Measurements from ENCODE around the gene SIAH2. TPM values are rescaled to one million over a fixed set of nuclear protein-coding genes. Genes with fewer than 3 reads are reported as not detected.
A peak's percentile ranks its signal among the peaks of the same experiment; 100 is the strongest.

SIAH2 gene
- total and polyA plus RNA-seq, 4 donors, result 7.5 to 37.9 (median 21.9) TPM

DNA sequence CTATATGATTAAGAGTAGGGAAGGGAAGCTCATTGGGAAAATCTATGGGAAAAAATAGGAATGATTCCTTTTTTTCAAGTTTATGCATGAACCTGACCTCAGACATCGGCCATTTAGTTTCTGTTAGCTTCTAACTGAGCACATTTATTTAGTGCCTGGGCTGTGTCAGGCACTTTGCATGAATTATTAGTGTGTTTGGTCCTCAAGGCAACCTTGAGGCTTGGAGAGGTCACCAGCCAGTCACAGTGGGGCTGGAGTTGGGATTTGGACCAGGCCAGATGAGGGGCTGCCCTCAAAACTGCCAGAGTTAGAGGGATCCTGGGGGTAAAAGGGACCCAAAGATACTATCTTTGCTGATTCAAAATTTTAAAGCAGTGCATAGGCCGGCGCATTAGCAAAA lies 8.1 kb downstream of the SIAH2 start:
- Histone ChIP-seq H3K27me3 (ENCODE audit: control insufficient read depth in 3 of 3, insufficient read depth in 3 of 3, low read length in 2 of 3) (no peaks in the 10 kb centered on the region), H3K27ac (ENCODE audit: low read depth in 1 of 2, low read length in 1 of 2) (no peak overlapping the region), H3K9ac (ENCODE audit: insufficient read depth in 1 of 2, low read length in 2 of 2) (no peak overlapping the region), H3K36me3 (ENCODE audit: control insufficient read depth in 4 of 4, insufficient read depth in 4 of 4, low read length in 4 of 4) (peaks cover 0 to 9% (median 4%) of the 10 kb centered on the region in 4 donors), H3K9me3 (ENCODE audit: control insufficient read depth in 4 of 4, insufficient read depth in 3 of 4, low read length in 3 of 4) (no peaks in the 10 kb centered on the region), H3K4me1 (ENCODE audit: control insufficient read depth in 5 of 5, insufficient read depth in 5 of 5, low read length in 5 of 5) (peaks cover 0 to 23% (median 0%) of the 10 kb centered on the region in 5 donors), H3K4me3 (no peak overlapping the region)
- TF ChIP-seq CTCF (IDR thresholded peaks at IDR 0.05; ENCODE audit: control extremely low read depth, extremely low read depth), result no peak
- ATAC-seq (ENCODE audit: insufficient read depth, low FRiP score), result no peak
- 78 to 97% methylated on average over 3 of the region's 3 CpGs for WGBS, 2 donors
- no peak for DNase-seq

DNA sequence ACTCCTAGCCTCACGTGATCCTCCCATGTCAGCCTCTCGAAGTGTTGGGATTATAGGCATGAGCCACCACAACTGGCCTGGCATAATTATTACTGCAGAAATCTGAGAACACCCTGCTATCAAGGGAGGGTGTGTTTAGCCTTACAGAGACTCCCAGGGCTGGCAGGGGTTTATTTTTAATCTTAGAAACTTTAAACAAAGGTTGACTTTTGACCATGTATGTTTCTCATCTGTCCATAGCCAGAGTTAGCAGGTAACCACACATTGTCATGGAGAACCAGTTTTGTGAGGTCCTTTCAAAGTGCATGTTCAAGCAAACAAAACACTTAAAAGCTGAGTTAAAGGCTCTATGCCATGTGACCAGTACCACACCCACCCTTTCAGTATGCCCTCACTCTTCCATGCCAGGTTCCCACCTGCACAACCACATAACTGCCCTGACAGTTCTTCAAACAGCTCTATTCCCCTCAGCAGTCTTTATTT lies 11.1 kb downstream of the SIAH2 start:
- Histone ChIP-seq H3K9me3 (ENCODE audit: control insufficient read depth in 4 of 4, insufficient read depth in 3 of 4, low read length in 3 of 4) (no peaks in the 10 kb centered on the region), H3K9ac (ENCODE audit: insufficient read depth in 1 of 2, low read length in 2 of 2) (no peak overlapping the region), H3K27me3 (ENCODE audit: control insufficient read depth in 3 of 3, insufficient read depth in 3 of 3, low read length in 2 of 3) (no peaks in the 10 kb centered on the region), H3K36me3 (ENCODE audit: control insufficient read depth in 4 of 4, insufficient read depth in 4 of 4, low read length in 4 of 4) (peaks cover 0 to 6% (median 0%) of the 10 kb centered on the region in 4 donors), H3K4me3 (no peak overlapping the region), H3K27ac (ENCODE audit: low read depth in 1 of 2, low read length in 1 of 2) (peak overlapping the region in 1 of 2 donors; percentile 67), H3K4me1 (ENCODE audit: control insufficient read depth in 5 of 5, insufficient read depth in 5 of 5, low read length in 5 of 5) (peaks cover 0 to 13% (median 0%) of the 10 kb centered on the region in 5 donors)
- DNase-seq (peak; percentile 49 to 88 (median 68)), ATAC-seq (ENCODE audit: insufficient read depth, low FRiP score) (peak; percentile 37)
- WGBS, 2 donors, result 67 to 82% methylated on average over 2 of the region's 2 CpGs
- no peak for TF ChIP-seq CTCF (IDR thresholded peaks at IDR 0.05; ENCODE audit: control extremely low read depth, extremely low read depth)

- Histone ChIP-seq H3K9me3 (ENCODE audit: control insufficient read depth in 4 of 4, insufficient read depth in 3 of 4, low read length in 3 of 4) (no peaks in the 10 kb centered on the region), H3K4me1 (ENCODE audit: control insufficient read depth in 5 of 5, insufficient read depth in 5 of 5, low read length in 5 of 5) (peaks cover 0 to 22% (median 4%) of the 10 kb centered on the region in 5 donors), H3K27me3 (ENCODE audit: control insufficient read depth in 3 of 3, insufficient read depth in 3 of 3, low read length in 2 of 3) (no peaks in the 10 kb centered on the region), H3K4me3 (no peak overlapping the region), H3K36me3 (ENCODE audit: control insufficient read depth in 4 of 4, insufficient read depth in 4 of 4, low read length in 4 of 4) (peaks cover 0 to 6% (median 0%) of the 10 kb centered on the region in 4 donors), H3K27ac (ENCODE audit: low read depth in 1 of 2, low read length in 1 of 2) (peak overlapping the region in 1 of 2 donors; percentile 22), H3K9ac (ENCODE audit: insufficient read depth in 1 of 2, low read length in 2 of 2) (no peak overlapping the region)
- DNase-seq (no peak), ATAC-seq (ENCODE audit: insufficient read depth, low FRiP score) (no peak)
- no peak for TF ChIP-seq CTCF (IDR thresholded peaks at IDR 0.05; ENCODE audit: control extremely low read depth, extremely low read depth)
- 88 to 92% methylated on average over 6 of the region's 6 CpGs for WGBS, 2 donors
These were observed 13.7 kb downstream of the SIAH2 start for GRCh38 chr3:150749255-150749654.

DNA sequence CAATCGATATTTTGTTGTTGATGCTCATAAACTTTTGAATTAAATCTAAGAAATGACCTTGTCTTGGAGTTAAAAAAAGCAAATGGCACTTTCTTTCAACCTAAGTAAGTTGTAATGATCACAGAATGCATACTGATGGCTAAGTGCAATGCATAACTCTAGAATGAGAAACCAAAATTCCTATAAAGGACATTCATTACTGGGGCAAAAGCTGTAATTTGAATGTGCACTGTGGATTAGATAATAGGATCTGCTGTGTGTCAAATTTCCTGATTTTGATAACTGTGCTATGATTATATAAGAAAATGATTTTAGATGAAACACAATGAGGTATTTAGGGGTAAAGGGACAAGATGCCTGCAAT lies 14.3 kb downstream of the SIAH2 start:
- Histone ChIP-seq H3K27ac (ENCODE audit: low read depth in 1 of 2, low read length in 1 of 2) (no peak overlapping the region), H3K36me3 (ENCODE audit: control insufficient read depth in 4 of 4, insufficient read depth in 4 of 4, low read length in 4 of 4) (peaks cover 0 to 6% (median 0%) of the 10 kb centered on the region in 4 donors), H3K9me3 (ENCODE audit: control insufficient read depth in 4 of 4, insufficient read depth in 3 of 4, low read length in 3 of 4) (no peaks in the 10 kb centered on the region), H3K27me3 (ENCODE audit: control insufficient read depth in 3 of 3, insufficient read depth in 3 of 3, low read length in 2 of 3) (no peaks in the 10 kb centered on the region), H3K9ac (ENCODE audit: insufficient read depth in 1 of 2, low read length in 2 of 2) (no peak overlapping the region), H3K4me3 (no peak overlapping the region), H3K4me1 (ENCODE audit: control insufficient read depth in 5 of 5, insufficient read depth in 5 of 5, low read length in 5 of 5) (peaks cover 0 to 24% (median 4%) of the 10 kb centered on the region in 5 donors)
- no peak for DNase-seq
- WGBS, 2 donors, result 46 to 65% methylated on average over 1 of the region's 1 CpG
- ATAC-seq (ENCODE audit: insufficient read depth, low FRiP score), result no peak
- TF ChIP-seq CTCF (IDR thresholded peaks at IDR 0.05; ENCODE audit: control extremely low read depth, extremely low read depth), result no peak
